ENCODE measurements around the gene SETDB1. TPM values are rescaled to one million over a fixed set of nuclear protein-coding genes. Genes with fewer than 3 reads are reported as not detected.

SETDB1 gene
- total and polyA plus RNA-seq, 9 donors, result 31.5 to 41.5 (median 36.8) TPM

DNA sequence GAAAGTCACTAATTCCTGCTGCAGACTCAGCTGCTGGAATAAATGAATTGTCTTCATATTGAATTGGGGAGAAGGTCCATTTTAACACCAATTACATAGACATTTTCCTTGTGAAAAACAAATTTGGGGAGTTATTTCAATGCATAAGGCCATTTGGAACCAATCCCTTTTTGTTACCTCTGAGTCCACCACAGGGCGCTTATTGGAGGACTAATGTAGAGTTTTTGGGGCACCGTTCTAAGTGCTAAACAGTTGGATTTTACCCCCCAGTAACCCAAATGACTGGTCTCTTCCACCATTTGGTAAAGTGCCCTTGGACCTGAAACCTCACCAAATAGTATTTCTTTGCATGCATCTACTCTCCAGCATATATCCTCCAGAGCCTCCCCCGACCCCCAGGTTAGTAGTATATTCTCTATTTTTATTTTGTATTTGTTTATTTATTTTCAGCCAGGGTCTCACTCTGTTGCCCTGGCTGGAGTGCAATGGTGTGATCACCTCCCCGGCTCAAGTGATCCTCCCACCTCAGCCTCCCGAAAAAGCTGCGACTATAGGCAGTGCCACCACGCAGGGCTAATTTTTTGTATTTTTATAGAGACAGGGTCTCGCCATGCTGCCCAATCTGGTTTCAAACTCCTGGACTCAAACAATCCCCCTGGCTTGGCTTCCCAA is 83.6 kb downstream of the SETDB1 start:
- no peak overlapping the region for H3K4me3 ChIP-seq (ENCODE audit: low read length)
- no peaks in the 10 kb centered on the region for H3K27me3 ChIP-seq (ENCODE audit: control insufficient read depth, insufficient read depth, low read length)
- no peak overlapping the region for H3K27ac ChIP-seq (ENCODE audit: low read length)
- no peaks in the 10 kb centered on the region for H3K9me3 ChIP-seq (replicated peaks; ENCODE audit: control insufficient read depth, low read depth, low read length)
- H3K36me3 ChIP-seq (ENCODE audit: control insufficient read depth, insufficient read depth, low read length), result peaks cover 3% of the 10 kb centered on the region
- no peak for DNase-seq
- peaks cover 37% of the 10 kb centered on the region for H3K4me1 ChIP-seq (ENCODE audit: control insufficient read depth, insufficient read depth, low read length)
- no CpG with 5 or more reads among the region's 8 CpGs for WGBS (ENCODE audit: insufficient coverage)

DNA sequence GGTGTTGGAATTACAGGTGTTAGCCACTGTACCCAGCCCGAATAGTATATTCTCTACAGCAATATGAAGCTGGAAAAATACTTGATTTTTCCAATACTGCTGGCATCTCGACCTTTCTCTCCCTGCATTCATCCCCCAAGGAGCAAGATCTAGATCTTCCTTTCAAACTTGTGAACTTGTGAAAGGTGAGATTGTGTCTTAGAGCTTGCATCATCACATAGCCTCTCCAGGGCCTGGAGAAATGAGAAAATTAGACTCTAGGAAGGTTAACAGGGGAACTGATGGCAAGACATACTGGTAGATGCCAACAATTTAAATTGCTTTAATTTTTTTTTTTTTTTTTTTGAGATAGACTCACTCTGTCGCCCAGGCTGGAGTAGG is 84.2 kb downstream of the SETDB1 start:
- Histone ChIP-seq H3K9me3 (replicated peaks; ENCODE audit: control insufficient read depth, low read depth, low read length) (no peaks in the 10 kb centered on the region), H3K27ac (ENCODE audit: low read length) (no peak overlapping the region), H3K4me1 (ENCODE audit: control insufficient read depth, insufficient read depth, low read length) (peaks cover 32% of the 10 kb centered on the region), H3K36me3 (ENCODE audit: control insufficient read depth, insufficient read depth, low read length) (peaks cover 3% of the 10 kb centered on the region), H3K4me3 (ENCODE audit: low read length) (no peak overlapping the region), H3K27me3 (ENCODE audit: control insufficient read depth, insufficient read depth, low read length) (no peaks in the 10 kb centered on the region)
- WGBS (ENCODE audit: insufficient coverage), result no CpG with 5 or more reads among the region's 3 CpGs
- DNase-seq, result no peak

DNA sequence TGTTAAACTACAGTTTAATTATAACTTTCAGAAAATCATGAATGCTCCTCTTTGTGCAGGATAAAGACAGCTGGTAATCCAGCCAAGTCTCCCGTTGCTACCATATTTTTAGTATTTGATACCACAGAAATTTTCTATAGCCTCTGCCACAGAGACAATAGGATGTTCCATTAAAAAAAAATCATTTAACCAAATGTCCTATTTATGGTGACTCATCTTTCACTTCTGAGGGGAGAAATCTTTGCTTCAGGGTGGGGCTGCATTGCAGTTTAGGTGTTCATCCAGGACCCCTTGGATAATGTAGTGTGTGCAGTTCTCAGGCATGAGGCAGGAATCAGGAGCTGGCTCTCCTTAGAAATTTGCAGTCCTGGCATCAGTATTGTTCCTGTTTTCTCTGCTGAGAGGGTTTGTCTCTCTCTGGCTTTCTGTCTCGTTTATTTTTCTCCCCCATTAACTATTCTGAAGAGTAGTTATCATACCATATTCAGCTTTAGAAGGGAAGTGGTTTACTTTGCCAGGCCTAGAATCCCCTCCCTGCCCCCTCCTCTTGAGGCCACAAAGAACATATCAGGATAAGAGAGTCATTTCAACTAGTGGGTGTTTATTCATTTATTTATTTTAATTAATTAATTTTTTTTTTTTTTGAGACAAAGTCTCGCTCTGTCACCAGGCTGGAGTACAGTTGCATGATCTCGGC is 85.1 kb downstream of the SETDB1 start:
- DNase-seq, result no peak
- Histone ChIP-seq H3K36me3 (ENCODE audit: control insufficient read depth, insufficient read depth, low read length) (peaks cover 3% of the 10 kb centered on the region), H3K27me3 (ENCODE audit: control insufficient read depth, insufficient read depth, low read length) (no peaks in the 10 kb centered on the region), H3K4me3 (ENCODE audit: low read length) (no peak overlapping the region), H3K9me3 (replicated peaks; ENCODE audit: control insufficient read depth, low read depth, low read length) (no peaks in the 10 kb centered on the region), H3K4me1 (ENCODE audit: control insufficient read depth, insufficient read depth, low read length) (peaks cover 25% of the 10 kb centered on the region), H3K27ac (ENCODE audit: low read length) (no peak overlapping the region)
- 100% methylated on average over 2 of the region's 4 CpGs for WGBS (ENCODE audit: insufficient coverage)

DNA sequence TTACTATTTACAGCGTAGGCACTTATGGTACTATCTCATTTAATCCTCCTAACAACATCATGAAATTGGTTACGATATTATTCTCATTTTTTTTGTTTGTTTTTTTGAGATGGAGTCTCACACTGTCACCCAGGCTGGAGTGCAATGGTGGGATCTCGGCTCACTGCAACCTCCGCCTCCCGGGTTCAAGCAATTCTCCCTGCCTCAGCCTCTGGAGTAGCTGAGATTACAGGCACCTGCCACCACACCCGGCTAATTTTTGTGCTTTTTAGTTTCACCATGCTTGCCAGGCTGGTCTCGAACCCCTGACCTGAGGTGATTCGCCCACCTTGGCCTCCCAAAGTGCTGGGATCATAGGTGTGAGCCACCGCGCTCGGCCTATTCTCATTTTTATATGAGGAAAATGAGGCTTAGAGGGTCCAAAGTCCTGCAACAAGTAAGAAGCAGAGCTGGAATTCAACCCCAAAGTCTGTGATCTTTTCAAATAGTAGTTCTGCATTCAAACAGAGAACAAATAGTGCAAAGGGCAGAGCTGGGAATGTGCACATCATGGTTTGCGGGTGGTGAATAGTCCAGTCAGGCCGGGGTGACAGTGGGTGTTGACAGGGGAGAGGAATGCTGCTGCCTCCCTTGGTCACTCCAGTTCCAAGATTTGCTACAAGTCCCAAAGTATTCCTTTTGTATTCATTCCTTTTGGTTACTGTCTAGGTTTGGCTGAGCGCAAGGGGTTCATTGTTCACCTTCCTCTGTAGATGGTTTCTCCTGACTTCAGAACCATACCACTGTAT is 86.7 kb downstream of the SETDB1 start:
- DNase-seq, result no peak
- H3K9me3 ChIP-seq (replicated peaks; ENCODE audit: control insufficient read depth, low read depth, low read length), result no peaks in the 10 kb centered on the region
- H3K4me1 ChIP-seq (ENCODE audit: control insufficient read depth, insufficient read depth, low read length), result peaks cover 13% of the 10 kb centered on the region
- peaks cover 6% of the 10 kb centered on the region for H3K36me3 ChIP-seq (ENCODE audit: control insufficient read depth, insufficient read depth, low read length)
- 100% methylated on average over 8 of the region's 14 CpGs for WGBS (ENCODE audit: insufficient coverage)
- H3K27ac ChIP-seq (ENCODE audit: low read length), result no peak overlapping the region
- no peak overlapping the region for H3K4me3 ChIP-seq (ENCODE audit: low read length)
- no peaks in the 10 kb centered on the region for H3K27me3 ChIP-seq (ENCODE audit: control insufficient read depth, insufficient read depth, low read length)

DNA sequence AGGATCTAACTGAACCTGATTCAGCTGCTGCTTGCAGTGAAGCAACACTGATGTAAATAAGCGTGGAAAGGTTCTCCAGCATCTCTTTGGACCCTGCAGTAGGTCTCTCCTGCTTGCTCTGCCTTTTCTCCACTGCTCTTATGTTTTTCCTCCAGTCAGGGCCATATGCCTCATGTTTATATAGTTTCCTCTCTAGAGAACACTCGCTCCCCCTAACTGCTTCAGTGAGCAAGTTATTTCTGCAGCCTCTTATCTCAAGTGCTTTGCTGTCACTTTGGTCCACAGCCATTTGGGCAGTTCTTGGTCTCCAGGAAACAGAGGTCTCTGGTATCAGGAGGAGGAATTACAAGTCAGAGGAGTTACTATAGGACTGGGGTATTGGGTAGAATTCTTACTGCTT is 87.4 kb downstream of the SETDB1 start:
- DNase-seq, result no peak
- no peak overlapping the region for H3K4me3 ChIP-seq (ENCODE audit: low read length)
- no peaks in the 10 kb centered on the region for H3K27me3 ChIP-seq (ENCODE audit: control insufficient read depth, insufficient read depth, low read length)
- no peaks in the 10 kb centered on the region for H3K9me3 ChIP-seq (replicated peaks; ENCODE audit: control insufficient read depth, low read depth, low read length)
- peaks cover 10% of the 10 kb centered on the region for H3K36me3 ChIP-seq (ENCODE audit: control insufficient read depth, insufficient read depth, low read length)
- WGBS (ENCODE audit: insufficient coverage), result 67% methylated on average over 2 of the region's 2 CpGs
- peaks cover 9% of the 10 kb centered on the region for H3K4me1 ChIP-seq (ENCODE audit: control insufficient read depth, insufficient read depth, low read length)
- no peak overlapping the region for H3K27ac ChIP-seq (ENCODE audit: low read length)

Other genes starting within 250 kb of the SETDB1 start
- gene GOLPH3L, start 229.2 kb upstream of the SETDB1 start, total RNA-seq, result 9.3 TPM
- gene GOLPH3L, start 229.2 kb upstream of the SETDB1 start, polyA plus RNA-seq (ENCODE audit: insufficient read depth in 1 of 8, insufficient read length in 8 of 8, low replicate concordance in 1 of 8), result 10 to 100 TPM; 15.5 to 23.6 (median 17.4) TPM
- 0.18 TPM for gene HORMAD1, start 205.5 kb upstream of the SETDB1 start, total RNA-seq
- gene HORMAD1, start 205.5 kb upstream of the SETDB1 start, polyA plus RNA-seq (ENCODE audit: insufficient read depth in 1 of 8, insufficient read length in 8 of 8, low replicate concordance in 1 of 8), result not detected
- 13.3 TPM for gene CTSS, start 160.6 kb upstream of the SETDB1 start, total RNA-seq
- gene CTSS, start 160.6 kb upstream of the SETDB1 start, polyA plus RNA-seq (ENCODE audit: insufficient read depth in 1 of 8, insufficient read length in 8 of 8, low replicate concordance in 1 of 8), result 10 to 100 TPM; 11.1 to 20.0 (median 13.9) TPM
- 110 TPM for gene CTSK, start 118.1 kb upstream of the SETDB1 start, total RNA-seq
- gene CTSK, start 118.1 kb upstream of the SETDB1 start, polyA plus RNA-seq (ENCODE audit: insufficient read depth in 1 of 8, insufficient read length in 8 of 8, low replicate concordance in 1 of 8), result 100 to 1,000 TPM in 1 of 8 donors, 10 to 100 TPM in 7; 42.9 to 102 (median 54.1) TPM
- gene ARNT, start 49.8 kb upstream of the SETDB1 start, total RNA-seq, result 30.9 TPM
- 10 to 100 TPM; 30.2 to 44.1 (median 33.1) TPM for gene ARNT, start 49.8 kb upstream of the SETDB1 start, polyA plus RNA-seq (ENCODE audit: insufficient read depth in 1 of 8, insufficient read length in 8 of 8, low replicate concordance in 1 of 8)
- not detected for gene CTXND2, start 39.2 kb upstream of the SETDB1 start, total RNA-seq
- gene CTXND2, start 39.2 kb upstream of the SETDB1 start, polyA plus RNA-seq (ENCODE audit: insufficient read depth in 1 of 8, insufficient read length in 8 of 8, low replicate concordance in 1 of 8), result not detected
- 47.3 TPM for gene CERS2, start 48.5 kb downstream of the SETDB1 start, total RNA-seq
- gene CERS2, start 48.5 kb downstream of the SETDB1 start, polyA plus RNA-seq (ENCODE audit: insufficient read depth in 1 of 8, insufficient read length in 8 of 8, low replicate concordance in 1 of 8), result 100 to 1,000 TPM in 2 of 8 donors, 10 to 100 TPM in 6; 62.3 to 111 (median 84.0) TPM
- gene ANXA9, start 55.9 kb downstream of the SETDB1 start, total RNA-seq, result 0.04 TPM
- 1 to 10 TPM; 2.1 to 3.5 (median 2.5) TPM for gene ANXA9, start 55.9 kb downstream of the SETDB1 start, polyA plus RNA-seq (ENCODE audit: insufficient read depth in 1 of 8, insufficient read length in 8 of 8, low replicate concordance in 1 of 8)
- gene MINDY1, start 80.5 kb downstream of the SETDB1 start, total RNA-seq, result 15.7 TPM
- gene MINDY1, start 80.5 kb downstream of the SETDB1 start, polyA plus RNA-seq (ENCODE audit: insufficient read depth in 1 of 8, insufficient read length in 8 of 8, low replicate concordance in 1 of 8), result 10 to 100 TPM; 15.8 to 20.4 (median 17.0) TPM
- gene PRUNE1, start 82.1 kb downstream of the SETDB1 start, total RNA-seq, result 19.3 TPM
- 10 to 100 TPM; 23.4 to 29.8 (median 25.6) TPM for gene PRUNE1, start 82.1 kb downstream of the SETDB1 start, polyA plus RNA-seq (ENCODE audit: insufficient read depth in 1 of 8, insufficient read length in 8 of 8, low replicate concordance in 1 of 8)
- 0.53 TPM for gene BNIPL, start 110.2 kb downstream of the SETDB1 start, total RNA-seq
- gene BNIPL, start 110.2 kb downstream of the SETDB1 start, polyA plus RNA-seq (ENCODE audit: insufficient read depth in 1 of 8, insufficient read length in 8 of 8, low replicate concordance in 1 of 8), result 1 to 10 TPM in 3 of 8 donors, under 1 TPM in 5; 0.22 to 5.1 (median 0.69) TPM
- 2.6 TPM for gene C1orf56, start 121.4 kb downstream of the SETDB1 start, total RNA-seq
- gene C1orf56, start 121.4 kb downstream of the SETDB1 start, polyA plus RNA-seq (ENCODE audit: insufficient read depth in 1 of 8, insufficient read length in 8 of 8, low replicate concordance in 1 of 8), result 1 to 10 TPM; 4.7 to 8.6 (median 5.9) TPM
- gene CDC42SE1, start 133.3 kb downstream of the SETDB1 start, total RNA-seq, result 42.6 TPM
- 10 to 100 TPM; 47.5 to 68.4 (median 54.3) TPM for gene CDC42SE1, start 133.3 kb downstream of the SETDB1 start, polyA plus RNA-seq (ENCODE audit: insufficient read depth in 1 of 8, insufficient read length in 8 of 8, low replicate concordance in 1 of 8)
- 5.5 TPM for gene MLLT11, start 134.0 kb downstream of the SETDB1 start, total RNA-seq
- gene MLLT11, start 134.0 kb downstream of the SETDB1 start, polyA plus RNA-seq (ENCODE audit: insufficient read depth in 1 of 8, insufficient read length in 8 of 8, low replicate concordance in 1 of 8), result 10 to 100 TPM; 11.0 to 20.1 (median 15.2) TPM
- gene GABPB2, start 144.4 kb downstream of the SETDB1 start, total RNA-seq, result 8.2 TPM
- 1 to 10 TPM; 3.7 to 6.3 (median 4.8) TPM for gene GABPB2, start 144.4 kb downstream of the SETDB1 start, polyA plus RNA-seq (ENCODE audit: insufficient read depth in 1 of 8, insufficient read length in 8 of 8, low replicate concordance in 1 of 8)
- 33.4 TPM for gene SEMA6C, start 220.3 kb downstream of the SETDB1 start, total RNA-seq
- 100 to 1,000 TPM in 1 of 8 donors, 10 to 100 TPM in 7; 56.3 to 112 (median 88.1) TPM for gene SEMA6C, start 220.3 kb downstream of the SETDB1 start, polyA plus RNA-seq (ENCODE audit: insufficient read depth in 1 of 8, insufficient read length in 8 of 8, low replicate concordance in 1 of 8)
- 3.0 TPM for gene TNFAIP8L2, start 230.3 kb downstream of the SETDB1 start, total RNA-seq
- gene TNFAIP8L2, start 230.3 kb downstream of the SETDB1 start, polyA plus RNA-seq (ENCODE audit: insufficient read depth in 1 of 8, insufficient read length in 8 of 8, low replicate concordance in 1 of 8), result 1 to 10 TPM; 1.5 to 2.5 (median 2.1) TPM
- gene LYSMD1, start 239.5 kb downstream of the SETDB1 start, total RNA-seq, result 14.1 TPM
- gene LYSMD1, start 239.5 kb downstream of the SETDB1 start, polyA plus RNA-seq (ENCODE audit: insufficient read depth in 1 of 8, insufficient read length in 8 of 8, low replicate concordance in 1 of 8), result 10 to 100 TPM; 10.2 to 12.9 (median 11.6) TPM
- gene SCNM1, start 239.8 kb downstream of the SETDB1 start, total RNA-seq, result 53.6 TPM
- 10 to 100 TPM; 32.9 to 42.8 (median 36.7) TPM for gene SCNM1, start 239.8 kb downstream of the SETDB1 start, polyA plus RNA-seq (ENCODE audit: insufficient read depth in 1 of 8, insufficient read length in 8 of 8, low replicate concordance in 1 of 8)
- gene TMOD4, start 249.6 kb downstream of the SETDB1 start, total RNA-seq, result 15.2 TPM
- 10 to 100 TPM; 15.4 to 38.4 (median 22.6) TPM for gene TMOD4, start 249.6 kb downstream of the SETDB1 start, polyA plus RNA-seq (ENCODE audit: insufficient read depth in 1 of 8, insufficient read length in 8 of 8, low replicate concordance in 1 of 8)

Measured in muscle of leg (tissue), 11 donors.